ENCODE measurements around the gene NIPA2.

NIPA2 gene

DNA sequence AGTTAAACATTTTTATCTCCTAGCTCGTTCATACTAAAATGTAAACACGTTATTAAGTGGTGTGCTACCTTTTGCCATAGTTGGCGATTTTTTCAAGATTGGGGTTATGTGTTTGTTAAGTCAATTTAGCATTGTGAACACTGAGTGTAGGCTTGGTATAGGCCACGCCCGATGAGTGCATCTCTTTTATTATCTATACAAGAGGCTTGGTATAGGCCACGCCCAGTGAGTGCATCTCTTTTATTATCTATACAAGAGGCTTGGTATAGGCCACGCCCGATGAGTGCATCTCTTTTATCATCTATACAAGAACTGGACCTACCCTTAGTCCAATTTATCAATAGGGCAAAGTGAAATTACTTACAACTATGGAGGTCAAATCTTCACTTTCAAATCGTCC lies 70.4 kb downstream of the NIPA2 start:
- H3K9ac ChIP-seq (ENCODE audit: low read length in 5 of 5), result no peak overlapping the region
- H3K27me3 ChIP-seq (ENCODE audit: control insufficient read depth in 5 of 5, insufficient read depth in 4 of 5, low read length in 5 of 5), result no peaks in the 10 kb centered on the region
- peaks cover 10 to 84% (median 77%) of the 10 kb centered on the region in 5 donors for H3K36me3 ChIP-seq (ENCODE audit: control insufficient read depth in 5 of 5, insufficient read depth in 5 of 5, low read length in 5 of 5)
- H3K27ac ChIP-seq (ENCODE audit: low read depth, low read length), result no peak overlapping the region
- no peaks in the 10 kb centered on the region for H3K4me1 ChIP-seq (ENCODE audit: control insufficient read depth in 5 of 5, insufficient read depth in 5 of 5, low read length in 5 of 5)
- no peak overlapping the region for H3K4me3 ChIP-seq (ENCODE audit: low read depth in 1 of 5, low read length in 5 of 5)
- no peaks in the 10 kb centered on the region for H3K9me3 ChIP-seq (ENCODE audit: control insufficient read depth in 5 of 5, low read length in 5 of 5)

DNA sequence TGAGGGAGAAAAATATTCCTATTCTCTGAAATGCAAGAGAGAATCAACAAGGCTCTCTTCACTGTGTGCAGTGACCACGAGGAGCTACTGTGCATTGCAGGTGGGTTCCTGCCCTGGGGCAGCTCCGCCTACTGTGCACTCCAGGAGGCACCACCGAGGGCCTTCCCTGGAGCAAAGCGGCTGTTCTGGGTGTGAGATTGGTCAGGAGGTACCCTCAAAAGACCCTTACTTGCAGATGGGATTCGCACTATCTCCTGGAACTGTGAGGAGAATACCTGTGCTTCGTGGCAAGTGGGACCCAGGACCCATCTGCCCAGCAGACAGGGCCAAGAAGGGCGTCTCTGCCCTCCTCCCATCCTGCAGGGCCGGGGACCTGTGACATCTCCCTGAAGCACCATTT lies 72.8 kb downstream of the NIPA2 start:
- H3K4me3 ChIP-seq (ENCODE audit: low read depth in 1 of 5, low read length in 5 of 5), result no peak overlapping the region
- H3K9me3 ChIP-seq (ENCODE audit: control insufficient read depth in 5 of 5, low read length in 5 of 5), result no peaks in the 10 kb centered on the region
- H3K27ac ChIP-seq (ENCODE audit: low read depth, low read length), result no peak overlapping the region
- H3K27me3 ChIP-seq (ENCODE audit: control insufficient read depth in 5 of 5, insufficient read depth in 4 of 5, low read length in 5 of 5), result no peaks in the 10 kb centered on the region
- H3K36me3 ChIP-seq (ENCODE audit: control insufficient read depth in 5 of 5, insufficient read depth in 5 of 5, low read length in 5 of 5), result peaks cover 10 to 94% (median 87%) of the 10 kb centered on the region in 5 donors
- no peaks in the 10 kb centered on the region for H3K4me1 ChIP-seq (ENCODE audit: control insufficient read depth in 5 of 5, insufficient read depth in 5 of 5, low read length in 5 of 5)
- H3K9ac ChIP-seq (ENCODE audit: low read length in 5 of 5), result no peak overlapping the region

DNA sequence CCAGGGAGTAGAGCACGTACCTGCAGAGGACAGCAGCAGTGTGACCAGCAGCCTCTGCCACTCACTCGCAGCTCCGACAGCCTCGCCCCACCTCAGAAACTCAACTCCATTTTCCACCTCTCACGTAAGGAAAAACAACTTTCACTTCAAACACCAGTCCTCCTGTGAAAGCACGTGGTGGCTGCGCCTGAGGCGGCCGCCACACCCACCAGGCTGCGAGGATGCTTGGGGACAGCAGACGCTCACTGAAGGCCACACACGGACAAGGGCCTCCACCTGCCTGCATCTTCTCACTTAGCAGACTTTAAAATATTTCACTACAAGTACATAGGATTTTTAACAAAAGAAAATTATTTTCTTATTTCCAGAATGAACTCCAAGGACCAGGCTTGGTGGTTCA lies 73.8 kb downstream of the NIPA2 start:
- H3K4me1 ChIP-seq (ENCODE audit: control insufficient read depth in 5 of 5, insufficient read depth in 5 of 5, low read length in 5 of 5), result no peaks in the 10 kb centered on the region
- H3K27me3 ChIP-seq (ENCODE audit: control insufficient read depth in 5 of 5, insufficient read depth in 4 of 5, low read length in 5 of 5), result no peaks in the 10 kb centered on the region
- no peaks in the 10 kb centered on the region for H3K9me3 ChIP-seq (ENCODE audit: control insufficient read depth in 5 of 5, low read length in 5 of 5)
- H3K36me3 ChIP-seq (ENCODE audit: control insufficient read depth in 5 of 5, insufficient read depth in 5 of 5, low read length in 5 of 5), result peaks cover 10 to 96% (median 89%) of the 10 kb centered on the region in 5 donors
- no peak overlapping the region for H3K4me3 ChIP-seq (ENCODE audit: low read depth in 1 of 5, low read length in 5 of 5)
- no peak overlapping the region for H3K9ac ChIP-seq (ENCODE audit: low read length in 5 of 5)
- no peak overlapping the region for H3K27ac ChIP-seq (ENCODE audit: low read depth, low read length)

DNA sequence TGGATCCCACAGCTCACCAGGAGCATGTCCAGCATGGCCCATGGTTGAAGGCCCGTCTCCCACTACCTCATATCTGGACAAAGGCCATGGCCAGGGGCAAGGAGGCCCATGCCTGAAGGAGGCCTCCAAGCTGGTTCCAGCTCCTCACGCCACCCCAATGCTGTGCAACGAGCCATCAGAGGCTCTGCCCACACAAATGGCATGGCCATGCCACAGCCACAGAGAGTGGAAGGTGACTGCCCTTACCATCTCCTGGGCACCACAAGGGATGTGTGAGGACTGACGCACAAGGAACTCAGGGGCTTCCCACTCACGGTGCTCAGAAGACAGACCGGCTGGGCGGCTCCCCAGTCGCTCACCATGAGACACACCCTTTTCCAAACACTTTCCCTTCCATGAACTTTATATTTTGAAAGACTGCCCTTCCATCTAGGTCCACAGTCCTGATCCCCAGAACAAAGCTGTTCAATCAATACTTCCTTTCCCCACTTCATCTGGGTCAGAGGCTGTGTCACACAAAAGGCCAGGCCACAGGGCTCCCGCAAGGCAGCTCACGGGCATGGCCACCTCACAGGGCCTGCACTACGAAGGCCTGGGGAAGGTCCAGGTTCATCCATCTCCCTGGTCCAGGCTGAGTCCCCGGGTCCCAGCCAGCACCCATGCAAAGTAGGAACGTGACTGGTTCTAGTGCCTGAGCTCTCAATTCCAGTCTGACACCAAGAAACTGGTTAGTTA lies 75.3 kb downstream of the NIPA2 start:
- Histone ChIP-seq H3K36me3 (ENCODE audit: control insufficient read depth in 5 of 5, insufficient read depth in 5 of 5, low read length in 5 of 5) (peaks cover 5 to 96% (median 90%) of the 10 kb centered on the region in 5 donors), H3K27me3 (ENCODE audit: control insufficient read depth in 5 of 5, insufficient read depth in 4 of 5, low read length in 5 of 5) (no peaks in the 10 kb centered on the region), H3K27ac (ENCODE audit: low read depth, low read length) (no peak overlapping the region), H3K9ac (ENCODE audit: low read length in 5 of 5) (no peak overlapping the region), H3K9me3 (ENCODE audit: control insufficient read depth in 5 of 5, low read length in 5 of 5) (no peaks in the 10 kb centered on the region), H3K4me1 (ENCODE audit: control insufficient read depth in 5 of 5, insufficient read depth in 5 of 5, low read length in 5 of 5) (no peaks in the 10 kb centered on the region), H3K4me3 (ENCODE audit: low read depth in 1 of 5, low read length in 5 of 5) (no peak overlapping the region)

DNA sequence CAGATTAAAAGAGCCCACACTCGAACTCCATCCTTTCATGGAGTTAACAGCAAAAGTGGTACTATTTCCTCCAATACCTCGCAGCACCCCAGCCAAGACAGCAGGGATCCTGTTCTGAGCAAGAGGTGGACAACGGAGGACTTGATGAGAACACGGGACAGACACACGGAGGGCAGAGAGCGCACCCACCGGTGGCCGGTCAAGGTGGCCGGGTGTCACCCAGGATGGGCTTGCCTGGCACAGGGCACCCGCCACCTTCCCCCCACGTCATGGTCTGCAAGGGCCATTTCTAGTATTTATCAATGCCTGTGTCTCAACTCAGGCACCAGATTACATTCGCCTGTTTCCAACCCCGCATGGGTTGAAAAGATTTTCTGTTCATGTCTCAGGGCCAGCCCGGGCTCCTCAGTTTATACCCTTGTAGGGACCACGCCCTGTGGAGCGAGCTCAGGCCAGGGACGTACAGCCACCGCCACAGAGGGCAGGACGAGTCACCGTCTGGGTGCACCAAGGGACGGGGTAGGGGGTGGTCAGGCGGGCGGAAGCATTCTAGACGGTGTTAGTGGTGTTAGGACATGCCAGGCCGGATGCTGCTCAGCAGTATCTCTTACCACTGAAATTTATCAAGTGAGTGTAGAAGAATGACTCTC lies 77.5 kb downstream of the NIPA2 start:
- Histone ChIP-seq H3K27me3 (ENCODE audit: control insufficient read depth in 5 of 5, insufficient read depth in 4 of 5, low read length in 5 of 5) (no peaks in the 10 kb centered on the region), H3K4me3 (ENCODE audit: low read depth in 1 of 5, low read length in 5 of 5) (no peak overlapping the region), H3K36me3 (ENCODE audit: control insufficient read depth in 5 of 5, insufficient read depth in 5 of 5, low read length in 5 of 5) (peaks cover 0 to 89% (median 74%) of the 10 kb centered on the region in 5 donors), H3K9ac (ENCODE audit: low read length in 5 of 5) (no peak overlapping the region), H3K27ac (ENCODE audit: low read depth, low read length) (no peak overlapping the region), H3K9me3 (ENCODE audit: control insufficient read depth in 5 of 5, low read length in 5 of 5) (no peaks in the 10 kb centered on the region), H3K4me1 (ENCODE audit: control insufficient read depth in 5 of 5, insufficient read depth in 5 of 5, low read length in 5 of 5) (no peaks in the 10 kb centered on the region)

DNA sequence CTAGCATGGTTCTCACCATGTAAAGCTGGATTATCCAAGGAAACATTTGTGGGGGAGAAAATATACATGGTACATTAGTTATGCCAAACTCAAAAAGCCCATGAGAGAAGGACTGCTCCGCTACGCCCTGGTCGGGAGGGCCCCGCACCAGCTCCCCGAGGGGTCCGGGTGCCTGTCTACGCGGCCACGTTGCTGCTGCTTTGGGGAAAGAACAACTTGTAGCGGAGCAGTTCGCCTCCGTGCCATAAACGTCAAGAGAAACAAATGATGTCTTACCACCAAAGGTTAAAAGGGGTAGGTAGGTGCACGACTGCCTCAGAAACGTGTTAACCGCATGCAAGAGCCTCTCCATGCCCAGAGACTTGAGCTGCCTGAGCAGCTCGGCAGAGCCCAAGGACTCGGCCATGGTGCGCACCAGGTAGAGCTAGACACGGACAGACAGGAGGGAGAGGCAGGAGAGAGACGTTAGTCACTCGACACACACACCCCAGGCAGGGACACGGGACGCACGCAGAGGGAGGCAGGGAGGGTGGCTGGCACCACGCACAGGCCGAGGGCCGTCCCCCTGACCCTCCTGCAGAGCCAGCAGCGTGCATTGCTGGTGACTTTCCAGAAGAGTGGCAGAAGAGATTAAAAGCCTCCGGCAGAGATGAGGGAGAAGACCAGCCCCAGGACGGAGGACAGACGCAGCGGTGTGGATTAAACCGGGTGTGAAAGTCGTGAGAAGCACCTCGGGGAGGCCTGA lies 78.3 kb downstream of the NIPA2 start:
- Histone ChIP-seq H3K4me1 (ENCODE audit: control insufficient read depth in 5 of 5, insufficient read depth in 5 of 5, low read length in 5 of 5) (no peaks in the 10 kb centered on the region), H3K27me3 (ENCODE audit: control insufficient read depth in 5 of 5, insufficient read depth in 4 of 5, low read length in 5 of 5) (no peaks in the 10 kb centered on the region), H3K9ac (ENCODE audit: low read length in 5 of 5) (no peak overlapping the region), H3K27ac (ENCODE audit: low read depth, low read length) (no peak overlapping the region), H3K4me3 (ENCODE audit: low read depth in 1 of 5, low read length in 5 of 5) (no peak overlapping the region), H3K9me3 (ENCODE audit: control insufficient read depth in 5 of 5, low read length in 5 of 5) (no peaks in the 10 kb centered on the region), H3K36me3 (ENCODE audit: control insufficient read depth in 5 of 5, insufficient read depth in 5 of 5, low read length in 5 of 5) (peaks cover 0 to 83% (median 66%) of the 10 kb centered on the region in 5 donors)

DNA sequence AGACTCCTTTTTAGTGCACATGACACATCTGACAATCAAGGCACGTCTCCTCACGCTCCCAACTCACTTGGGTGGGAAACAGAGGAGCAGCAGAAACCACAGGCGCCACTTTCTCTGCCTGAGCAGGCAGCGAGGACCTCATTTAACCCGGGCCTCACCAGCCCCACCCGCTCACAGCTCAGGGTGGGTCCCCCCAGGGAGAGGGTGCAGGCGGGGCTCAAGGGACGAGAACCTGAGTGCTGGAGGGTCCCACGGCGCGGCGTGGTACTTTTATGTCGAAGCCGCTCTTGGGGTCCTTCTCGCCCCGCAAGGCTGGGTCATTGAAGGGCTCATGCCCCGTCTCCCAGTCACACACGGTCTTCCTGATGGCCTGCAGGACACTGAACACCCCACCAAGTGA lies 79.1 kb downstream of the NIPA2 start:
- Histone ChIP-seq H3K9me3 (ENCODE audit: control insufficient read depth in 5 of 5, low read length in 5 of 5) (no peaks in the 10 kb centered on the region), H3K27me3 (ENCODE audit: control insufficient read depth in 5 of 5, insufficient read depth in 4 of 5, low read length in 5 of 5) (no peaks in the 10 kb centered on the region), H3K4me3 (ENCODE audit: low read depth in 1 of 5, low read length in 5 of 5) (no peak overlapping the region), H3K9ac (ENCODE audit: low read length in 5 of 5) (no peak overlapping the region), H3K4me1 (ENCODE audit: control insufficient read depth in 5 of 5, insufficient read depth in 5 of 5, low read length in 5 of 5) (no peaks in the 10 kb centered on the region), H3K36me3 (ENCODE audit: control insufficient read depth in 5 of 5, insufficient read depth in 5 of 5, low read length in 5 of 5) (peaks cover 0 to 83% (median 65%) of the 10 kb centered on the region in 5 donors), H3K27ac (ENCODE audit: low read depth, low read length) (no peak overlapping the region)
